Ishikawa (cell line): ENCODE measurements around the gene ATP6V1G3.

Experiments
- CEBPB ChIP-seq: IDR thresholded peaks from 2 replicates; pipeline ENCODE4 v1.6.1; 2012
- CREB1 ChIP-seq: IDR thresholded peaks from 2 replicates; pipeline ENCODE4 v1.6.1; 2012; ENCODE audit warnings: low read depth
- EGR1 ChIP-seq: IDR thresholded peaks from 2 replicates; pipeline ENCODE4 v1.6.1; 2012
- MAX ChIP-seq: IDR thresholded peaks from 2 replicates; pipeline ENCODE4 v1.6.1; 2012
- NFIC ChIP-seq: IDR thresholded peaks from 2 replicates; pipeline ENCODE4 v1.6.1; 2012
- REST ChIP-seq: IDR thresholded peaks from 2 replicates; pipeline ENCODE4 v1.6.1; 2012; ENCODE audit warnings: low read depth, mild to moderate bottlenecking

DNA sequence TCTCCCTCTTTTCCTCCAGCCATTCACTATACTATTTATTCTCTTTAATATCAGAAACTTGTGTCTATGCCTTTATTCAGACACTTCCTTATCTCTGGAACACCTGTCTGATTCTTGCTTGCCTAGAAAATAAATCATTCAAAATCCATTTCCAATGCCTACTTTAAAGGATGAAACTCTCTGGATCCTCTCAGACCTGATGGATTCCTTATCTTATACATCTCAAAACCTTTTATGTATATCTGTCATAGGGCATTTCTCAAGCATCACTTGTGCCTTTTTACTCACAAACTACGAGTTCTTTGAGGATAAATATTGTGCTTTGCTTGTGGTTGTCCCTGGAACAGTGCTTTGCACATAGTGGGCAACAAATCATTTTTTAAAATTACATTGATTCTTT, 3.8 kb upstream of the ATP6V1G3 start:
- TF ChIP-seq MAX, result no peak
- TF ChIP-seq REST, result no peak
- no peak for TF ChIP-seq CREB1
- TF ChIP-seq EGR1, result no peak
- no peak for TF ChIP-seq CEBPB
- no peak for TF ChIP-seq NFIC
